A673 (cell line): ENCODE data around the gene NIT1. TPM values are rescaled to one million over a fixed set of nuclear protein-coding genes. Genes with fewer than 3 reads are reported as not detected.

ENCODE experiments used
- BruUV-seq: library from RNA; stranded (reverse); fragments of 400-500 nt; replicated peaks from 2 replicates; lab custom pipeline; 2021; lab: Mats Ljungman, UMichigan
- CTCF ChIA-PET: fragments of 300-600 bp; sonication (Branson Sonifier 250); formaldehyde crosslinking; loops from one replicate; lab custom pipeline; 2022; ENCODE audit warnings: antibody characterized with exemption; lab: Charles Lee
- POLR2A ChIA-PET: fragments of 300-600 bp; sonication (Branson Sonifier 250); formaldehyde crosslinking; loops from one replicate; lab custom pipeline; 2022; ENCODE audit warnings: antibody characterized with exemption; ENCODE audit not compliant: low non-redundant PET; lab: Charles Lee
- DNase-seq: peaks from one replicate; pipeline ENCODE4 v3.0.0-alpha.2; 2015; ENCODE audit warnings: low spot score
- H3K27ac ChIP-seq: fragments of 200-600 bp; sonication (generic); 2 replicates; pipeline ENCODE4 v1.5.1; 2016; ENCODE audit warnings: mixed run types, low read depth, mild to moderate bottlenecking, mixed read lengths, antibody characterized with exemption, low read length; ENCODE audit not compliant: poor library complexity, severe bottlenecking
- H3K27me3 ChIP-seq: fragments of 200-600 bp; sonication (generic); replicated peaks from 2 replicates; pipeline ENCODE4 v1.6.1; 2017; ENCODE audit warnings: mixed run types, low read depth, mild to moderate bottlenecking, mixed read lengths, antibody characterized with exemption, low read length; ENCODE audit not compliant: insufficient read depth, poor library complexity
- H3K36me3 ChIP-seq: fragments of 200-600 bp; sonication (generic); 2 replicates; pipeline ENCODE4 v1.6.1; 2016; ENCODE audit warnings: mixed run types, mild to moderate bottlenecking, mixed read lengths, antibody characterized with exemption, low read length; ENCODE audit not compliant: insufficient read depth, poor library complexity, severe bottlenecking
- H3K4me1 ChIP-seq: fragments of 200-600 bp; sonication (generic); 2 replicates; pipeline ENCODE4 v1.6.1; 2017; ENCODE audit warnings: mixed run types, mild to moderate bottlenecking, mixed read lengths, antibody characterized with exemption, low read length; ENCODE audit not compliant: insufficient read depth, poor library complexity, severe bottlenecking
- H3K4me3 ChIP-seq: fragments of 200-600 bp; sonication (generic); 2 replicates; pipeline ENCODE4 v1.5.1; 2016; ENCODE audit warnings: low read depth, mixed run types, mild to moderate bottlenecking, mixed read lengths, low read length; ENCODE audit not compliant: poor library complexity, severe bottlenecking
- H3K9me3 ChIP-seq: fragments of 200-600 bp; sonication (generic); 2 replicates; pipeline ENCODE4 v1.6.1; 2016; ENCODE audit warnings: mixed run types, low read depth, mild to moderate bottlenecking, mixed read lengths, antibody characterized with exemption, low read length; ENCODE audit not compliant: poor library complexity, severe bottlenecking
- CTCF ChIP-seq: fragments of 300-800, 200-600 bp; sonication (generic); conservative IDR thresholded peaks from 2 replicates; pipeline ENCODE4 v1.5.1; 2017; ENCODE audit warnings: low read depth, mild to moderate bottlenecking, antibody characterized with exemption, low read length, moderate library complexity, mixed read lengths
- EZH2 ChIP-seq: fragments of 200-600 bp; sonication (generic); IDR thresholded peaks from 2 replicates; pipeline ENCODE4 v1.6.1; 2017; ENCODE audit warnings: borderline replicate concordance, low read depth, mild to moderate bottlenecking, mixed read lengths, antibody characterized with exemption, low read length; ENCODE audit not compliant: poor library complexity, severe bottlenecking
- intact Hi-C: fragments of 100-400 bp; cut with micrococcal nuclease; formaldehyde crosslinking; loops from one replicate; pipeline ENCODE4 v1.10.0; 2022; ENCODE audit not compliant: unreplicated experiment
- total RNA-seq: library from RNA; stranded (reverse); gene quantifications from 2 replicates; pipeline ENCODE4 v1.2.3, GENCODE V29; 2021

Gene NIT1
- total RNA-seq, 1 experiment from 2014 or later = 29.3 TPM

- no peaks in the 10 kb centered on the region for H3K9me3 ChIP-seq
- no peaks in the 10 kb centered on the region for H3K36me3 ChIP-seq
- H3K4me1 ChIP-seq = peaks cover 4% of the 10 kb centered on the region
- TF ChIP-seq EZH2 (no peak), CTCF (no peak)
- no peak for DNase-seq
- no TSS peak for BruUV-seq
- no peak overlapping the region for H3K27ac ChIP-seq
- ChIA-PET CTCF (no interaction called here), POLR2A (no interaction called here)
- H3K27me3 ChIP-seq = no peaks in the 10 kb centered on the region
- no peak overlapping the region for H3K4me3 ChIP-seq
- intact Hi-C loops = loop anchor here (2.0 kb wide), 1 partner anchor 142 kb away; no protein-coding TSS in a partner anchor
These were observed 20.5 kb downstream of the NIT1 start for GRCh38 chr1:161138431-161138830.

GRCh38 chr1:161139766-161140165 lies 21.9 kb downstream of the NIT1 start:
- H3K4me1 ChIP-seq = no peaks in the 10 kb centered on the region
- no peaks in the 10 kb centered on the region for H3K36me3 ChIP-seq
- no peak overlapping the region for H3K4me3 ChIP-seq
- H3K27me3 ChIP-seq = no peaks in the 10 kb centered on the region
- DNase-seq = peak; percentile 69
- POLR2A ChIA-PET = no interaction called here
- CTCF ChIA-PET = interaction anchor here (0.8 kb wide), 1 partner anchor 42 kb away, joined by 3 read pairs; the partner anchor contains the start of gene KLHDC9
- no peak overlapping the region for H3K27ac ChIP-seq
- intact Hi-C loops = loop anchor here (2.0 to 5.0 kb wide), 2 partner anchors 143 to 412 kb away; no protein-coding TSS in a partner anchor
- no TSS peak for BruUV-seq
- TF ChIP-seq CTCF = peak; percentile 67
- TF ChIP-seq EZH2 = no peak
- H3K9me3 ChIP-seq = no peaks in the 10 kb centered on the region

GRCh38 chr1:161140755-161141400 lies 23.0 kb downstream of the NIT1 start:
- H3K9me3 ChIP-seq = no peaks in the 10 kb centered on the region
- DNase-seq = no peak
- H3K4me3 ChIP-seq = no peak overlapping the region
- no peak overlapping the region for H3K27ac ChIP-seq
- no peaks in the 10 kb centered on the region for H3K36me3 ChIP-seq
- BruUV-seq = no TSS peak
- intact Hi-C loops = loop anchor here (5.0 kb wide), 1 partner anchor 414 kb away; no protein-coding TSS in a partner anchor
- no peaks in the 10 kb centered on the region for H3K27me3 ChIP-seq
- H3K4me1 ChIP-seq = no peaks in the 10 kb centered on the region
- no peak for TF ChIP-seq CTCF
- TF ChIP-seq EZH2 = no peak
- CTCF ChIA-PET = interaction anchor here (0.6 kb wide), 1 partner anchor 166 kb away, joined by 3 read pairs; no protein-coding TSS in a partner anchor
- POLR2A ChIA-PET = no interaction called here
